Hematopoietic multipotent progenitor cell treated with erythropoietin and hydrocortisone succinate and interleukin-3 and kit ligand, for 15 days (in vitro differentiated cells): ENCODE results near the gene B3GNT5.

ENCODE experiments used
- DNase-seq: peaks from one replicate; pipeline ENCODE4 v3.0.0-alpha.2; 2015; ENCODE audit warnings: low spot score

B3GNT5 gene

DNA sequence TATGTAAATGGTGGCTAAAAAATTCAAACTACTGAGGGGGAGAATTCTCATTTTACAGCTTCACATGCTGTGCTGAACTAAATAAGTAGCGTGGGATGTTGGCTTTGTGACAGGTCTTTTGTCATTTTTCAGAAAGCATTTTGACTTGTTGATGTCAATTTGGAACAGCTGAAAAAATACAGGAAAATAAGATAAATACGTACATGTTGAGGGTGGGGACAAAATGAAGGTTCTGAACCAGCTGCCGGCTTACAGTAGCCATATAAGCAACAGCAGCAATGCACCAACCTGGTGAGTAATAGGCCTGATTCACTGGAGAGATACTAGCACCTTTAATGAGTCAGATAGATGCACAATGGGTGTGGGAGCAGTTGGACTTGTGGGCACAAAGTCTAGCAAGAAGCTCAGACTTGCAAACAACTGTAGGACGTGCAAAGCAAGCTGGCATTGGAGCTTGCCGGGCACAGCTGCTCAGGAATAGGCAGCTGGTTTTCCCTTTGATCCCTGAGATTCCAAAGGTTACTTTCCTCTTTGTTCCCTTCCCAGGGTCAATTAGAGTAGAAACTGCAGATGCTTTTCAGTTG, 12.9 kb downstream of the B3GNT5 start:
- no peak for DNase-seq

DNA sequence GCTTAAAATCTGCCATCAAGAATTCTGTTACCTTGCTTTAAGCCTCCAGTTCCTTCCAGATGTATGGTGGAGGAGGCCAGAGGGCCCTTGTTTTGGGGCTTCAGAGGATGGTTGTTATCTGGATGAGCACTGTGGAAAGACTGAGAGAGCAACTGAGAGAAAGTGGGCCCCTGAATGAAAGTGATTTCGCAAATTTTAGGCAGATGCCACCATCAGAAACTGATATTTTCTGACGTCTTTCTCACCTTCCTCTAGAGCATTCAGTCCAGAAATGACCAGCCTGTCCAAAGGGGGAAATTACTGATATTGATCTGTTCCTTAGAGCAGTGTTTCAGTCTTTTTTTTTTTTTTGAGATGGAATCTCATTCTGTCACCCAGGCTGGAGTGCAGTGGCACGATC, 13.4 kb downstream of the B3GNT5 start:
- DNase-seq = no peak

DNA sequence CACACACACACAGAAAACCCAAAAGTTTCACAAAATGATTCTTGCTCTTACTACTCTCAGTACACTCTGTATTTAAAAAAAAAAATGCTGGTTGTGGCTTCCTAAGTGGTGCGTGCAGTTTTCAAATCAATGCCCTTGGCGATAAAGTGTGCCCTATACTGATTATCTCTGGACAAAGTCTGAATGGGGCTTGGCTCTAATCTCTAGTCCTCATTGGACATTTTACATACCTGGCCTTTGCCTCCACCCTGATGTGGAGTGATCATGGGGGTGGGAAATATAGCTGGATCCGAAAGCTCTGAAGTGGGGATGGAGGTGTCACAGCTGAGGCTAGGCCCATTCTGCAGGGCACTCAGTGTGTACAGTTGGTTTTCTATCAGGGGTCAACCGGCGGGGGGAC, 14.1 kb downstream of the B3GNT5 start:
- no peak for DNase-seq

DNA sequence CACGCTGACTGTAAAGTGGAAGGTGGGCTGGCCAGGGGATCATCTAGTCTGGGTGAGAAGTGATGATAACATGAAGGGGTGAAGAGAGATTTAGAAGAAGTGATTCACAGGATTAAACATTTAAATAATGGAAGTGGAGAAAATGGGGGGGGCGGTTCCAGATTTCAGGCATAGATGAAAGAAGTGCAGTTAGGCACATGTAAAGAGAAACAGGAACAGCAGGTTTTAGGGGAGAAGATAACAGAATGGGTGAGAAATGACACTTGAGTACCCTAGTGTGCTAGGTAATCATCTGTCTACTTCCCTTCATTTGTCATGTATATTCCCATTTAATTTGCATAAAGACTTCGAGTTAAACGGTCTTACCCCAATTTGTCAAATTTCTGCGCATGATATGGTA, 15.3 kb downstream of the B3GNT5 start:
- no peak for DNase-seq

DNA sequence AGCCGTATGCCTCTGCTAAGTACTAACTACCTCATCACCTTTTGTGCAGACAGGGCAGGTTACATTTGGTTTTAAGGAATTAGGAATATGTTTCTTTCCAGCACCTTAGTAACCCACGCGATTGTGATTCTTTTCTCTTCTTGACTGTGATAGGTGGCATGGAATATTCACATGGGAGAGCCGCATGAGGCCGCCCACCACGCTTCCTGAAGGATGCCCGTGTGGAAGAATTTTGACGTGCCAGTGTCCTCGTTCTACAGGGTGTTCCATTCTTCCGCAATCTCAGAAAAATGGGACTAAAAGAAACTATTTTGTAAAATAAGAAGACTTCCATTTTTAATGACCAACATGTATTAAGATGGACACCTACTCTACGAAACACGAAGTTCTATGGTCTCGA, 16.3 kb downstream of the B3GNT5 start:
- no peak for DNase-seq

DNA sequence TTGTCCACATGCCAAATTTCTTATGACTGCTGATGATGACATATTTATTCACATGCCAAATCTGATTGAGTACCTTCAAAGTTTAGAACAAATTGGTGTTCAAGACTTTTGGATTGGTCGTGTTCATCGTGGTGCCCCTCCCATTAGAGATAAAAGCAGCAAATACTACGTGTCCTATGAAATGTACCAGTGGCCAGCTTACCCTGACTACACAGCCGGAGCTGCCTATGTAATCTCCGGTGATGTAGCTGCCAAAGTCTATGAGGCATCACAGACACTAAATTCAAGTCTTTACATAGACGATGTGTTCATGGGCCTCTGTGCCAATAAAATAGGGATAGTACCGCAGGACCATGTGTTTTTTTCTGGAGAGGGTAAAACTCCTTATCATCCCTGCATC, 17.3 kb downstream of the B3GNT5 start:
- DNase-seq = no peak

DNA sequence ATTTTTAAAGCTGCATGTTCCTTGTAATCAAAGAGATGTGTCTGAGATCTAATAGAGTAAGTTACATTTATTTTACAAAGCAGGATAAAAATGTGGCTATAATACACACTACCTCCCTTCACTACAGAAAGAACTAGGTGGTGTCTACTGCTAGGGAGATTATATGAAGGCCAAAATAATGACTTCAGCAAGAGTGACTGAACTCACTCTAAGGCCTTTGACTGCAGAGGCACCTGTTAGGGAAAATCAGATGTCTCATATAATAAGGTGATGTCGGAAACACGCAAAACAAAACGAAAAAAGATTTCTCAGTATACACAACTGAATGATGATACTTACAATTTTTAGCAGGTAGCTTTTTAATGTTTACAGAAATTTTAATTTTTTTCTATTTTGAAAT, 19.1 kb downstream of the B3GNT5 start:
- DNase-seq = no peak

DNA sequence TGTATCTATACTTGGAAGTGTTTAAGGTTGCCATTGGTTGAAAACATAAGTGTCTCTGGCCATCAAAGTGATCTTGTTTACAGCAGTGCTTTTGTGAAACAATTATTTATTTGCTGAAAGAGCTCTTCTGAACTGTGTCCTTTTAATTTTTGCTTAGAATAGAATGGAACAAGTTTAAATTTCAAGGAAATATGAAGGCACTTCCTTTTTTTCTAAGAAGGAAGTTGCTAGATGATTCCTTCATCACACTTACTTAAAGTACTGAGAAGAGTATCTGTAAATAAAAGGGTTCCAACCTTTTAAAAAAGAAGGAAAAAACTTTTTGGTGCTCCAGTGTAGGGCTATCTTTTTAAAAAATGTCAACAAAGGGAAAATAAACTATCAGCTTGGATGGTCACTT, 19.7 kb downstream of the B3GNT5 start:
- DNase-seq = no peak

DNA sequence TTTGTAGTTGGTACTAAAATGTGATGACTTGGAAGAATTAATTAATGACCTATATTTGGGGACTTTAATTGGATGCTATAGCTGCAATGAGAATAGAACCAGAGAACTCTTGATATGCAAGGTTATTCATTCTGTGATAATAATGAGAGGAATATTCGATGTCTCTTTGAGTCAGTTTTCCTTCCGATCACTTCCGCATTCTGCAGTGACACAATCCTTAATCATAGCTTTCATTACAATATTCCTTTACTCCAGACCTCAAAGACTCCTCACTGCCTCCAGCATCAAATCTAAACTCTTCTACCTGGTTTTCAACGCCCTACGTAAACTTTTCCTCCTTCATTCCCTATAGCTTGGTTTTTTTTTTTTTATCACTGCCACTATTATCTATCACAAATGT, 21.6 kb downstream of the B3GNT5 start:
- no peak for DNase-seq

DNA sequence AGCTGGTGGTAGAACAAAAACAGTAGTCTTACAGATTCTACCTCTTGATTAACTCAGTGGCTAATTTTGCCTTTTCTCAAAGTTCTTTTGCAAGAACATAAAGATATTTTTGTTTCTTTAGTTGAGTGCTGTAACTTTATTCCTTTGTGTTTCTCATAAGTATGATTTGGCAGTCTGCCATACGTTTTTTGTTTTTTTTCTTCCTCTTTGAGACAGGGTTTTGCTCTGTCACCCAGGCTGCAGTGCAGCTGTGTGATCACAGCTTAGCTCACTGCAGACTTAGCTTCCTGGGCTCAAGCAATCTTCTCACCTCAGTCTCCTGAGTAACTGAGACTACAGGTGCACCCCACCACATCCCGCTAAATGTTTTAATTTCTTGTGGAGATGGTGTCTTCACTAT, 22.4 kb downstream of the B3GNT5 start:
- peak; percentile 29 for DNase-seq

DNA sequence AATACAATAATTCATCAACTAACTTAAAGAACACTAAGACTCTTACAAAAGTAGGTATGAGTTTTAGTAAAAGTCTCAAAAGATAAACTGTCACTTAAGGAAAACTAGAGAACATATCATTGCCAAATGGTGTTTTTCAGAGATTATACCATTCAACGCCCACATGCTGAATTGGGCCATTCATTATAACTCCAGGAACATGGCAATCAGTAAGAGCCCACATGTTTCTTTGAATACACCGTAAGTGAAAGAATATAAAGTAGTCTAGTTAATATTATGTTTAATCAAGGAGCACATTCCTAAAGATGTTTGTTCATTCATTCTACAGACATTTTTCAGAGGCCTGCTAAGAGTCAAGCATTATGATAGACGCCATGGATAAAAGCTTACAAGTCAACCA, 22.9 kb downstream of the B3GNT5 start:
- DNase-seq = peak; percentile 23

DNA sequence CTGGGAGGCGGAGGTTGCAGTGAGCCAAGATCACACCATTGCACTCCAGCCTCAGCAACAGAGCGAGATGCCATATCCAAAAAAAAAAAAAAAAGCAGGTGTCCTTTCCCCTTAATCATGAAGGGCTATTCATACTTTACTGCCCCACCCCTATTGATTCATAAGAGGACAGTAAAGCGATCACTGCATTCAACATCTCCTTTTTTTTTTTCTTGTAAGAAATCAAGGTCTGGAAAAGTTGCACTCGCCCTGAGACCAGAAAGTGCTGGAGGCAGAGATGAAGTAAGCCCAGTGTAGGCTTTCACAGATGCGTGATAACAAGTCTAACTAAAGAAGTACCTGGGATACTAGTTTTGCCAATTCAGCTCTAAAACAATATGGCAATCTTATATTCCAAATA, 24.2 kb downstream of the B3GNT5 start:
- DNase-seq = no peak

DNA sequence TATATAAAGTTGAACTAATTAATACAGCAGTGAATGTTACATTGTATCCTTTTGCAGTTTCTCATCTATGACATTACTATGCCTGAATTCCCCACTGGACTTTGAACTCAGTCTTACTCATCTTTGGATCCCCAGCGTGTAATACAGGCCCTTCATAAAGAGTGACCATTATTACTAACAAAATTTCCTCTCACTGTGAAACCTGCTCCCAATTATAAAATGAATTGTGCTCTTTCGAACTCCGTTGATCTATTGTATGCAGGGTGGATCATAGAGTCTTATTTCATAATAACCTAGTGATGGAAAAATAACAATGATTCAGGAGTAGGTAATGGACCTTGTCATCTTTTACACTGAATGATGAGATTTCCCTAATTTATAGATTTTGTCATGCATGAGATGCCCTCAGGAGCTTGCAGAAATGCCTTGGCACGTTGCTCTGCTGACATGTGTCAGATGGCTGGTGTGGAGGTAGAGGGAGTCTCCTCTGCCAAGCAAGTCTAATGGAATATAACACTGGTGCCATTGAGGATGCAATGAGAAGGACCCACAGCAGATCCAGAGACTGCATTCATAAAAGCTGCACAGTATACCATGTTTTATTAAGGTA, 25.5 kb downstream of the B3GNT5 start:
- DNase-seq = no peak

DNA sequence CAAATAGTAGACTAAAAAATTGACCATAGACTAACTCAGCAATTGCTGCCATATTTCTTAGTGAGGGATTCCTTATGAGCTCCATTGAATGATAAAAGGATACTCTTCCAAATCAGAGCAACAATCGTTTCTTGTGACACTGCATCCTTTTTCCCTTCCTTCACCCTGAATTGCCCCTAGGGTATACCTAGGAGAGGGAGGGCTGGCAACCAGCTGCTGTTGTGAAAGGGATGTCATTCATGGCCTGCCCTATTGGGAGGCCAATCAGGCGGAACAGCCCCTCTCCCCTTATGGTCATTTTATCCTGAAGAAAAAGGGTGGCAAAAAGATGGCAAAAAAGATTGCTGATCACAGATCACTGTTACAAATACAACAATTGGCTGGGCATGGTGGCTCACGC, 26.3 kb downstream of the B3GNT5 start:
- DNase-seq = no peak

DNA sequence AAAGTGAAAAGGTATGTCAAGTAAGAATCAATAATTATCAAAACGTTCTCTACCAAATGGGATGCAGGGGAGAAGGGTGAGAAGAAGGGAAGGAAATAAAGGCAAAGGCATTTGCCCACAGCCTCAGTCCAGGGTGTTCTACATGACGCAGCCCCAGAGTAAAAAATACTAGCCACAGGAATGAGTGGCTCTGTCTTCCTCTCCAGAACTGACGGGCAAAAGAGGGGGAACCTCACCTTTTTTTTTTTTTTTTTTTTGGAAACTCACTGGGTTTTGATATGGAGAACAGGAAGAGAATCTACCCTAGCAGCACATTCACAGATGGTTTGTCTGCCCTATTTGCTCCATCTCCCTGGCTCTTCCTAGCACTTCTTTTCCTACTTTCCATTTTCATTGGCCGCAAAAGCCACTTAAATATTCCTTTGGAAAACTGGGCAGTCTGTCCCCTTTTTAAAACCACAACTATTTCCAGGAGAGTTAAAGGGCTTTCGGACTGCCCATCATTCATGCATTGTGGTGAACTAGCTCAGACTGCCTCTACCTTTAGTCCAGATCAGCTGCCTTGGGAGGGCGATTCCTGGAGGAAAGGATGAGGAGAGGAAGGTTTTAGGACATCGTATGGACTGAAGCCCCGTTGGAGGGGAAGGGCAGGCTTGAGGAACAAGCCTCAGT, 28.2 kb downstream of the B3GNT5 start:
- DNase-seq = no peak

DNA sequence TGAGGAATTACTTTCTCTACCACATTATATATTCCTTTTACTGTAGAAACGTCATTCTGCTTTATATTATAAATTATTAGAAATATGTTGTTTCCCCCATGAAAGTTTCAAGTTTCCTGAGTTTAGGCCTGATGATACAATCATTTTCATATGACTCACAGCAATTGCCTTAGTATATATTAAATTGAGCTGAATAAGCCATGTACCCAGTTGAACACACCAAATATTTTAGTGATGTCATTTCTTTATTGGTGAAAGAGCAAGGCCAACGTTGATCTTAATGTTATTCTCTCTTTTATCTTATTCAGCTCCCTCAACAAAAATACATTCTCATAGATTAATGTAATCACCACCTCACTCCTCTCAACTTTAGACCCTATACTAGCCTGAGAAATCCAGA, 30.8 kb downstream of the B3GNT5 start:
- DNase-seq = no peak

DNA sequence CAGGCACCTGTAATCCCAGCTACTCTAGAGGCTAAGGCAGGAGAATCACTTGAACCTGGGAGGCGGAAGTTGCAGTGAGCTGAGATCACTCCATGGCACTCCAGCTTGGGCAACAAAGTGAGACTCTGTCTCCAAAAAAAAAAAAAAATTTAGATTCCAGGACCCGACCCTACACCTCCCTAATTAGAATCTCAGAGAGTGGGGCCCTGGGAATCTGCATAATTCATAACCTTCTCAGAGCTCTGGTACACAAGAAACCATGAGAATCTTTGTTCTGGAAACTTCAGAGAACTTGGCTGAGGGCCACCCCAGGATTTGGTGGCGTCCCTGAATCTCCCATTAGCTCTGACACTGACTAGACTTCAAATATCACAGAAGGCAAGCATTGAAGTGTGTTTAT, 31.5 kb downstream of the B3GNT5 start:
- DNase-seq = no peak

DNA sequence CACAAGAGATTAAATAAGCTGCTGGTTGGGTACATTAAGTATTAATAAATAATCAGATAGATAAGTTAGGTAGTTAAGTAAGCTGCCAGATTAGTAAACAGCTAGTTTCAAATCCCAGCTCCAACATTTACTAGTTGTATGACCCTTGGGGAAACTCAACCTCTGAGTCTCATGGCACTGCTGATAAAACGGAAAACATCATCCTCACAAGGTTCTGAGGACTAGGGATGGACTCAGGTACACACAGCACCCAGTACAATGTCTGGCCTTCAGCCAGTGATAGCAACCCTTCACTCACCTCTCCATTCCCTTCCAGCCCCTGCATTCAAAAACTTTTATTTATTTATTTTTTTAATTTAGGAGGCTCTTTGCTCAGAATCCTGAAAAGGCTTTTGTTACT, 32.3 kb downstream of the B3GNT5 start:
- DNase-seq = no peak

DNA sequence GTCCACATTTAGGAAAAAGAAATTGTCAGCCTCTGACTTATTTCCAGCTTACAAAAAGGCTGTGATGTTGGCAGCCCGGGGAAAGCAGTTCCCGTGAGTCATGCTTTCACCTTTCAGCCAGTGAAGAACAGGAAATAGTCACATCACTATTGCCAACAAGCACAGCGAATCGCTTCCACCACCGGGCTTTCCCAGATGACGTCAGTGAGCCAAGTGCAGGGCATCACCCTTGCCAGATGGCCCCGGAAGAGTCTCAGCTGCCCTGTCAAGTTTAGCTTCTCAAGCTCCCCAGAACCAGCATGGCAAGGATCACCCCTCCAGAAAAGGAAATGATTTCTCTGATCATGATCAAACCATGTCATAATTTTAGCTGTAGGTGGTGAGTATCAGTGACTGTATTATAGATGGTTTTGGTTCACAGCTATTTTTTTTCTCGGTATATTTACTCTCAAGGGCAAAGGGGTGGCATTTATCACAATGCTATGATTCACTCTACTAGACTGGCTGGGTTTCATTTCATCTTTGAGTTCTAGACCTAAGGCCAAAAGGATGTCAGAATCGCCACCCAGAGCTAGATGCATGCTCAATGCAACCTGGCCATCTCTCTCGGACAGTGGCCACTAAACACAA, 32.9 kb downstream of the B3GNT5 start:
- DNase-seq = peak; percentile 34

DNA sequence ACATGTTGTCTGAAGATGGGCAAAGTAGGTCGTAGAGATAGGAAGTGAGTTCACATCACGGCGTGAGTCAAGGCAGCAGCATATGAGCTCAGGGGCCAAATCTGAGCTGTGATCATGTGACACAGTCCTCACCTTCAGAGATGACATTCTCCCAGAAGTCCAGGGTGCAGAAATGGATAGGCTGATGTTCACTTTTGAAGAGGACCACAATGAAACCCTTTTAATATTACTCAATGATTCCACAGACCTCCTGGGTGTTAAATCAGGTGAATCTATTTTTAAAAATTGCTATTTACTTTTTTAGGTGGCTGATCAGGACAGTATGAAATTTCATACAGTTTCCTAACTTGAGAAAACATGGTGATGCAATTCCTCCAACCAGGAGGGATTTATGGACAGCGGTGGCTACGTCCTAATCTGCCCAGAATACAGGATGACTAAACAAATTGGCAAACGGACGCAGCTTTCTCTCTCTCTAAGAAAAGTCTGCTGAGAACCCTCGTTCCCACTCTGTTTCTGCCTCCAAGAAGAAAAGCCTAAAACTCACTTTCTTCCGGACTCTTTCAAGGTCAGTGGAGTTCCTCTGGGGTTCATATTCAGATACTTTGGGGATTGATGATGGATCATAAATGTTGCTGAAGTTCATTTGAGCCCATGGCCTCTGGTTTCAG, 34.4 kb downstream of the B3GNT5 start:
- no peak for DNase-seq

DNA sequence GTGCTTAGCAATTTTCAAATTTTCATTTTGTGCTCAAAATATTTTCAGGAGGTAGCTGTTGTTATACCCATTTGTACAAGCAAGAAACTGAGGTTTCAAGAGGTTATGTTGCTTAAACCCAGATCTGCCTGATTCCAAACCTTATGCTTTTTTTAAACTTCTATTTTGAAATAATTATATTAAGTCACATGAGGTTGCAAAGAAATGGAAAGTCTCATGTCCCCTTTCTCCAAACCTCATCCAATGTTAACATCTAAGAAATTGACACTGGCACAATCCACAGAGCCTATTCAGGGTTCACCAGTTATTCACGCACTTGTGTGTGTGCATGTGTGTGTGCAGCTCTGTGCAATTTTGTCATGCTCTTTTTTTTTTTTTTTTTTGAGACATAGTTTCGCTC, 35.1 kb downstream of the B3GNT5 start:
- DNase-seq = no peak

DNA sequence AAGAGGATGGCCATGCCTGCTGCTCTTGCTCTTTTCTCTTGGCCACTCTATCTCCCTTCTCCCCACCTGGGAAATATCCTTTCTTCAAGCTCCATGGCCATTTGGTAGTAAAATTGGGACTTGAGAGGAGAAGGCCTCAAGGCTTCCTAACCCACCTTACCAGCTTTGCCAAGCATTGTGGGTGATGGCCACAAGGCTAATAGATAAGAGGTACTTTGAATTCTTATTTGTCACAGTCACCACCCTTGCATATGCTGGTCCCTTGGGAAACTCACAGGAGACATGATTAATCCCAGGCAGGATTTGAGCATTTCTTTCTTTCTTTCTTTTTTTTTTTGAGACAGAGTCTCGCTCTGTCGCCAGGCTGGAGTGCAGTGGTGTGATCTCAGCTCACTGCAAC, 37.2 kb downstream of the B3GNT5 start:
- no peak for DNase-seq

DNA sequence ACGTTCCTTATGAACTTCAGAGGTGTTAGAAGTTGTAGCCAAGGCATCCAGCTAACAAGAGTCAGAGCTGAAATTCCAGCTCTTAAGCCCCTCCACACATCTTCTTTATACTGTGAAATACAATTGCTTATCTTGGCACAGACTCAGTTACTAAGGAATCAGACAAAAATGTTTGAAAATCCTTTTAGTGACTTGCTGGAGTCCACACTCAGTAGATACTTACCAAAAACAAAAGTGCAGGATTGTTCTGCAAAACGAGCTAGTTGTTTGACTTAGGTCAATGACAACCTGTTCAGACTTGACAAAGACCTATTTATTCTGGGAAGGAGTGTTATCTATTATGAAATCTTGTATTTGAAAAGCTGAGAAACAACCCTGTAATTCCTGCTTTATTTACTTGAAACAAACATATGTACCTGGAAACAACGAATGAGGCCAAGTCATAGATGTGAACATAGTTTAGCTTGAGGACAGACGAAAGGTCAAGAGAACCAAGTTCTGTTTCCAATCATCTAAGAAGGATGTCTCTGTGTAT, 38.5 kb downstream of the B3GNT5 start:
- DNase-seq = no peak
